GM21367 (cell line): ENCODE data around the gene ACTL7B.
"Not testable (repeated sequence)": the region's sequence is repeated elsewhere in the genome, so short reads cannot be mapped to it uniquely, and the experiment has no call there.

Source experiments
- ATAC-seq: cut with Tn5 transposase; IDR thresholded peaks from one replicate; pipeline ENCODE4 v1.9.1; 2021; ENCODE audit not compliant: unreplicated experiment

Gene ACTL7B

GRCh38 chr9:108845507-108845906, 10.3 kb downstream of the ACTL7B start:
- ATAC-seq, result no peak

- no peak for ATAC-seq
Measured at GRCh38 chr9:108844856-108845255, 10.9 kb downstream of the ACTL7B start.

- ATAC-seq, result no peak
Measured at GRCh38 chr9:108844391-108844790, 11.4 kb downstream of the ACTL7B start.

GRCh38 chr9:108842610-108843295, 13.0 kb downstream of the ACTL7B start:
- no peak for ATAC-seq

GRCh38 chr9:108839561-108839960, 16.2 kb downstream of the ACTL7B start:
- ATAC-seq, result not testable (repeated sequence)

- no peak for ATAC-seq
Measured at GRCh38 chr9:108838017-108838416, 17.8 kb downstream of the ACTL7B start.

GRCh38 chr9:108837530-108837929, 18.3 kb downstream of the ACTL7B start:
- no peak for ATAC-seq

GRCh38 chr9:108836781-108837180, 19.0 kb downstream of the ACTL7B start:
- ATAC-seq, result no peak

GRCh38 chr9:108836319-108836718, 19.5 kb downstream of the ACTL7B start:
- ATAC-seq, result no peak

- no peak for ATAC-seq
Measured at GRCh38 chr9:108835831-108836230, 20.0 kb downstream of the ACTL7B start.

- no peak for ATAC-seq
Measured at GRCh38 chr9:108834959-108835665, 20.7 kb downstream of the ACTL7B start.

- no peak for ATAC-seq
Measured at GRCh38 chr9:108832179-108832500, 23.6 kb downstream of the ACTL7B start.

GRCh38 chr9:108831496-108832178, 24.1 kb downstream of the ACTL7B start:
- no peak for ATAC-seq

- ATAC-seq, result no peak
Measured at GRCh38 chr9:108830272-108830671, 25.5 kb downstream of the ACTL7B start.

GRCh38 chr9:108823829-108824228, 32.0 kb downstream of the ACTL7B start:
- no peak for ATAC-seq

- ATAC-seq, result no peak
Measured at GRCh38 chr9:108816037-108816436, 39.7 kb downstream of the ACTL7B start.

GRCh38 chr9:108815156-108815555, 40.6 kb downstream of the ACTL7B start:
- no peak for ATAC-seq

GRCh38 chr9:108813951-108814601, 41.7 kb downstream of the ACTL7B start:
- no peak for ATAC-seq

GRCh38 chr9:108812396-108813025, 43.3 kb downstream of the ACTL7B start:
- no peak for ATAC-seq

GRCh38 chr9:108811944-108812343, 43.8 kb downstream of the ACTL7B start:
- ATAC-seq, result no peak

- no peak for ATAC-seq
Measured at GRCh38 chr9:108809269-108809668, 46.5 kb downstream of the ACTL7B start.
